GM19397 (cell line): ENCODE results near the gene CORO7.
A peak's percentile ranks its signal among the peaks of the same experiment; 100 is the strongest.

Experiments
- ATAC-seq: cut with Tn5 transposase; IDR thresholded peaks from one replicate; pipeline ENCODE4 v1.9.1; 2021; ENCODE audit warnings: mild to moderate bottlenecking, moderate library complexity; ENCODE audit not compliant: unreplicated experiment

Gene CORO7

DNA sequence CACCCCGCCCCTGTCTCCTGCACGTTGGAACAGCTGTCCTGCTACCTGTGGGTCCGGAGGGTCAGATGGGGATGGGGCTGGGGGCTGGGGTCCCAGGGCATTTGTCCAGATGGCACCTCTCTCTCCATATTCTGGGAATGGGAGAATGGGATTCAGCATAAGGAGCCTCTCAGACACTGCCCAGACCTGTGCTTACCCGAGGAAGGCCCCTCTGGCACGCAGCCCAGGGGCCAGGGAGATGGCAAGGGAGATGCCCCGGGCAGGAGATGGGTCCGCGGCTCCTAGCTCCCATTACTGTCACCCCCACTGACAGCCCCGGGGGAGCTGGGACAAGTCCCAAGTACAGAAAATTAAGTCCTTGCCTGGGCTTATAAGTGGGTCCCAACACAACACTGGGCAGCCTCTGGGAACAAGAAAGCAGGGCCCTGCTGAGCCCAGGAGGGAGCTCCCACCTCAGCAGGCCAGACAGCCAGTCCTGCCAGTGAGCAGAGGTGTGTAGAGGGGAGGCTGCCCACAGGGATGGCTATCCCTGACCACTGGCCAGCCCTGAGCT is 43.0 kb downstream of the CORO7 start:
- no peak for ATAC-seq

DNA sequence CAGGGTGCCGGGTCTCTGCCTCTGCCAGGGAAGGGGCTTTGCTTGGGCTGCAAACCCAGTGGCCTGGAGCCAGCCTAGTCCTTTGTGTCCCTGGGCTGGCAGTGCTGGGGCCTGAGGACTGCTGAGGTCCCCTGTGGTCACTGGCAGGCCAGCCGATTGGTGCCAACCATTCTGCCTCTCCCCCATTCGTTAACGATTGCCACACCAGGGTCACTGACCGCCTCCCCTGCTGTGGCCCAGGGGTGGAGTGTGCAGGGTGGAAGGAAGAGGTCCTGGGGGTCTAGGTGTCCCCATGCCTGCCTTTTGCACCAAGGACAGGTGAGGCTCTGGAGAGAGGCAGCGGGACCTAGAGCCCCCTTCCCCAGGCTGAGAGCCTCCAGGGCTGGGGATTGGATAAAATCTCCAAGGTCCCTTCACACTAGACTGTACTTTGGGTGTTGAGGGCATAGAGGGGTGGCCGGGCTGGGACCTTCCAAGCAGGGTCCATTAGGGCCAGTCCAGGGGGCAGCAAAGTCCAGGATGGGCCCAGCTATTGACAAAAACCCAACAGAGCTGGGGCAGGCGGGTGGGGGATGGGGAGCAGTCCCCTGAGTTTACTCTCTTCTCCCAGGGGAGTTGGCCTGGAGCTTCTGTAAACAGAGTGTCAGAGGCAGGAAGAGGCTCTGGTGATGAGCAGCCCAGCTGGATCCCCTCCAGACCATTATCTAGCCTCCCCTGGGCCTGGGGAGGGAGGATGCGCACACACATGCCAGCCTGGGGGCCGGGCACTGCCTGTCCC is 43.6 kb downstream of the CORO7 start:
- ATAC-seq: no peak

DNA sequence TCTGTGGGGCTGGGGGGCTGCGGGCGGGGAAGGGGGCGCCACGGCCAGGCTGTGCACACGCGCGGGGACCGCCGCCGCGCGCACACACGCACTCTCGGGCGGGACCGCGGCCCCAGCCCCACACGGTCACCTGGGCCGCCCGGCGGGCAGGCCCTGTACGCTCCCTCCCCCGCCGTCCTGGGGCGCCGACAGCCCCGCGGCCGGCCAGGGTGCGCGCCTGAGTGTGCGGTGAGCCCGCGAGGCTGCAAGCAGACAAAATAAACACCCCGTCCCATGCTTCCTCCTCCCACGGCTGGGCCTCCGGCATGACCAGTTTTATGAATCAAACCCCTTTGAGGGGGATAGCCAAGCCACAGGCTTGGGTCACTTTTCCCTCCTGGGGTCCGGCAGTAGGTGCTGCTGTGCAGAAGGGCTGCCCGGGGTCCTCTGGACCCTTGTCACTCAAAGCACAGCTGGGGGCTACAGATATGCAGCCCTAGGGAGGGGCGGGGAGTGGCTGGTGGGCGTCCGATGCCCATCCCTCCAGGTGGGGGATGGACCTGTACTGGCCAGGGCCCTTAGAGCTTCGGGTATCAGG is 44.3 kb downstream of the CORO7 start:
- ATAC-seq: peak; percentile 24

DNA sequence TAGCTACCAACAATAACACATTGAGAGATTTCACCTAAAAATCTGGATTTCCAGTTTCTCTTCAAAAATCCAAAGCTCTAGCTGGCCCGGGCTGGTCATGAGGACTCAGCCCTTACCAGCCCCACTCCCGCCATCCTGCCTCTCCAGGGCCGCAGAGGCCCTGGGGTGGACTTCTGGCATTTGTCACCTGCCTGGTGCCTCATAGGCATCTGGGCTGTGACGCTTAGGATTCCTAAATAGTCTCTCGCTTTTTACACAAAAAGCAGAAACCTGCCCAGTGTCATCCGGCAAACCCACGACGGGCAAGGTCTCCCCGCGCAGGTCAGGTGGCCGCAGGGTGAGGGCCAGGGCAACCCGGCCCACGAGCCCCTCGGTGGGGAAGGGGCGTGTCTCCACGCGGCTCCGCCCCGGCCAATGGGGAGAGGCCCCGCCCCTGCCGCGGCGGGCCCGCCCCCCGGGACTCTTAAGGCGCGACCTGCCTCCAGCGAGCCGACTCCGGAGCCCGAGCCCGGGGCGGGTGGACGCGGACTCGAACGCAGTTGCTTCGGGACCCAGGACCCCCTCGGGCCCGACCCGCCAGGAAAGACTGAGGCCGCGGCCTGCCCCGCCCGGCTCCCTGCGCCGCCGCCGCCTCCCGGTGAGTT is 44.9 kb downstream of the CORO7 start, which contains the start of gene VASN:
TSS of gene VASN (plus strand) at position 492 of the 644 bp plus-strand sequence. CDS start 9,030 bp downstream, outside the sequence.
- peak; percentile 70 for ATAC-seq

DNA sequence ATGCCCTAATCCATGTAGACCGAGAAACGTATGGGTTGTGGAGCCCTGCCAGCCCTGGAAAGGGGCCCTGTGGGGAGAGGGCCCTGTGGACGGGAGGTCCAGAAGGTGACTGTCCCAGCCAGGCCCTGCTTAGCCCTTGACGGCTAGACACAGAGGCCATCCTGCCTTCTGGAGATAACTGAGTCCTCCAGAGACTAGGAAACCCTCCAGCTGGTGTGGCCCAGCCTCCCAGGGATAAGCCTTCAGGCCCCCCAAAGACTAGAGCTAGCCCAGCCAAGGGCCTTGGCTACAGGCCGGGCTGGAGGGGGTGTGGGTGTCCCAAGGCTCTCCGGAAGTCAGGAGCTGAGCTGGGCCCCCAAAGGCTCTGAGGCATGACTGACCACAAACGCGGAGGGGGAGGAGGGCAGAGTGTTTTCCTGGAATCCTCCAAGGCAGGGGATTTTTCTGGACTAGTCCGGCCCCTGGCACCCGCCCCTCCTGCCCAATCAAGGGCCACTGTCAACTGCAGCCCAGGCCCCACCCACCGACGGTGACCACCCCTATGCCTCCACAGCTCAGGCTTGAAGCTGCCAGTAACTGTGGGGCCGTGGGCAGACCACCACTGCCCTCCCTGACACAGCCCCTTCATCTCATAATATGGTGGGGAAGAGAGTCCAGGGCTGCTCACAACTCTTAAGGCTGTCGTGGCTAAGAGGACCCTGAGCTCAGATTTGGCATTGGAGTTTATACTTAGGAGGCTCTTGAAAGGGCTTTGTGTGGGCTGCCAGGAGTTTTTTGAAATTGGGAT is 45.6 kb downstream of the CORO7 start:
- no peak for ATAC-seq

DNA sequence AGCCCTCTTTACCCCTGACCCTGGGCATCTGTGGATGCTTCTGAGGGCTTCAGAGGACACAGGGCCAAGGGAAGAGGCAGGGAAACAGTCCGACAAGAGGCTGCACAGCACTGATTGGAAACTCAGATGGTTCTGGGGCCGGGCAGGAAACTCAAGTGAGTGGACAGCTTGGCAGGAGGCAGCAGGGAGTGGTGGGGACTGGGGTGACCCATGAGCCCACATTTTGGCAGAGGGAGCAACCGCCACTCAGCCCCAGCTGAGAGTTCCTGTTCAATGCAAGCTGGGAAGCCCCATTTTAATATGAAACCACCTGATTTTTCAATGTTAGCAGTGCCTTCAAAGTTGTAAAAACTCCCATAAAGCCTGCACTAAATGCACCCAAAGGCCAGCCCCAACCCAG is 46.2 kb downstream of the CORO7 start:
- ATAC-seq: no peak

DNA sequence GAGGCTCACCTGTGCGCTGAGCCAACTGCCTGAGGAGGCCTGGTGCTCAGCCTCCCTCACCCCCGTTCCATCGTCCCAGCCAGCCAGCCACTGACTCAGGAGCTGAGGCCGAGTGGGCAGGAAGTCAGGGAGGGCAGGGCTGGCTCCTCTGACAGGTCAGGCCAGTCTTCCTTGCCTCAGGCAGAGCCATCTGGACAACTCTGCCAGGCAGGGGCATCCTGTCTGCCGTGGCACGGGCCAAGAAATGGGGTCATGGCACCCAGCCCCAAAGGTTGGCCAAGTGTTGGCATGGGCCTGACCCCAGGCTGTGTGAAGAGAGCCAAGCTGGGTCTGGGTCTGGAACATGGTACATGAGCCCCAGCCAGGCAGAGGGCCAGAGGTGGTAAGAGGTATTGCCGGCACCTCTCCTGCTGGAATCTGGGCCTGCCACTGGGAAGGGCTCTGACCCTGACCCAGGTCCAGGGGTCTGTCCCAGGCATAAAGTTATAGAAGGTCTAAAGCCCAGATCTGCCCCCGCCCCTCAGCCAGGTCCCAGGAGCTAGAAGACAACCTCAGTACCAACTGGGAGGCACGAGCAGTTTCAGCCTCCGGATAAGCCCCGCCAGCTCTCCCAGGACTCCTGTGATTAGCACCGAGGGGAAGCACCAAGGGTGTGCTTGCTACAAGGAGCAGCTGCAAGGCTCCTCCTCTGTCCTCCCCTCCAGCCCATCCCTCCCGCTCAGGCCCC is 47.2 kb downstream of the CORO7 start:
- ATAC-seq: no peak

DNA sequence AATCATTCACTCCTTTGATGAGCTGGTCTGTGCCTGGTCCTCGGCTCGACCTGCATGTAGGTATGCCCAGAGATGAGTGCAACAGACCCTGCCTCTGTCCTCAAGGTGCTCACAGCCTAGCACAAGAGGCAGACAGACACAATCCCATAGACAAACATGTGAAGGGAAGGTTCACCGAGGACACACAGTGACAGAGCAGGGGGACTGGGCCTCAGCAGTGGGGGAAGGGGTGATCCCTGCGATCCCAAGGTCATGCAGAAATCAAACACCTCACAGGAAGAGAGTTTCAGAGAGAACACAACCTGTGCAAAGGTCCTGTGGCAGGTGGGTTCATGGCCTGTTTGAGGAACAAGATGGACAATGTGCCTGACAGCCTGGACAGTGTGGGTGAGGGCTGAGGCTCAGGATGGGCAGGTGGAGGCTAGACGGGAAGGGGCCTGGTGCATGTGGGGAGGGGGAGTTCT is 49.0 kb downstream of the CORO7 start:
- ATAC-seq: no peak

DNA sequence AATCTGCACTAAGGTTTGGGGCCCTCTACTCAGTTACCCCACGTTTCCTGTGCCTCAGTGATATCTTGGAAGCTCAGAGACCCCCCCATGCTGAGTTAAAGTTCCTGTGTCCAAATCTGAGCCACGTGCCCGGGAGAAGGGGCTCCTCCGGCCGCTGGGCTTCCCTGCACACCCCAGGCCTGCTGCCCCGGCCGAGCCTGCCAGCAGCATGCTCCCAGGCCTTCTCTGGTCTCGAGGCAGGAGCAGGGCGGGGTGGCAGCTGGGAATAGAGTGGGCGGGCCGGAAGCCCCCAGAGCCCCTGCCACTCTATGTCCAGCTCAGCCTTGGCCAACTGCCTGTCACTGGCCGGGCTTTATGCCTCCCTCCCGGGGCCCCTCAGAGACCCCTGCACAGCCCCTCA is 50.4 kb downstream of the CORO7 start:
- ATAC-seq: no peak

DNA sequence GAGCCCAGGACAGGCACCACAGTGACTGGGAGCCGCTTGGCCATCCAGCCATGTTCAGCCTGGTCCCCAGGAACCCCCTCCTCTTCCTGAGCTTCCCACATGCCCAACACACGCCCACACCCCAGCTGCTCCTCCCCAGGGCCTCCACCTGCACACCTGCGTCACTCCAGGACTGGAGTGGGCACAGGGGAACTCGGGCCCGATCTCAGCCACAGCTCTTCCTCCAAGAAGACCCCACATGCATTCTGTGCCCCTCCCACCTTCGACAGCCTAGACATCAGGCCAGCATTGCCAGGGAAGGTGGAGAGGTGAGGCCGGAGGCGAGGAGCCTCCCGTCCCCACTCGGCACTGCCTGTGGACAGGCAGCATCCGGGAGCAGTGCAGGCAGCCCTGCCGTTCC is 50.8 kb downstream of the CORO7 start:
- no peak for ATAC-seq

DNA sequence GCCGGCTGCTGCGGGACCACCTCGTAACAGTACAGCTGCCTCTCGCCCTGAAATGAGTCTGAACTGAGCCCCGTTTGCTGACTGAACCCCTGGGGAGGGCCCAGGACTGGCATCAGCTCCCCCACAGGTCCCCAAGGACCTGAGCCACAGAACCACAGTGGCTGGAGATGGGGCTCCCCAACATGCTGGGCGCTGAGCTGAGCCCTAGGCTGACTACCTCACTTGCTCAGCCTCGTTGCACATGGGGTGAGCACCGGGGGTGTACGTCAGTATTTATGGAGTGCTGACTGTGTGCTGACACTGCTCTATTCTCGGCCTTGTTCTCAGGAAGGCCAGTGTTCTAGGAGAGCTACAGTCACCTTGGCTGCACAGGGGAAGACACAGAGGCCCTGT is 51.4 kb downstream of the CORO7 start:
- ATAC-seq: no peak

DNA sequence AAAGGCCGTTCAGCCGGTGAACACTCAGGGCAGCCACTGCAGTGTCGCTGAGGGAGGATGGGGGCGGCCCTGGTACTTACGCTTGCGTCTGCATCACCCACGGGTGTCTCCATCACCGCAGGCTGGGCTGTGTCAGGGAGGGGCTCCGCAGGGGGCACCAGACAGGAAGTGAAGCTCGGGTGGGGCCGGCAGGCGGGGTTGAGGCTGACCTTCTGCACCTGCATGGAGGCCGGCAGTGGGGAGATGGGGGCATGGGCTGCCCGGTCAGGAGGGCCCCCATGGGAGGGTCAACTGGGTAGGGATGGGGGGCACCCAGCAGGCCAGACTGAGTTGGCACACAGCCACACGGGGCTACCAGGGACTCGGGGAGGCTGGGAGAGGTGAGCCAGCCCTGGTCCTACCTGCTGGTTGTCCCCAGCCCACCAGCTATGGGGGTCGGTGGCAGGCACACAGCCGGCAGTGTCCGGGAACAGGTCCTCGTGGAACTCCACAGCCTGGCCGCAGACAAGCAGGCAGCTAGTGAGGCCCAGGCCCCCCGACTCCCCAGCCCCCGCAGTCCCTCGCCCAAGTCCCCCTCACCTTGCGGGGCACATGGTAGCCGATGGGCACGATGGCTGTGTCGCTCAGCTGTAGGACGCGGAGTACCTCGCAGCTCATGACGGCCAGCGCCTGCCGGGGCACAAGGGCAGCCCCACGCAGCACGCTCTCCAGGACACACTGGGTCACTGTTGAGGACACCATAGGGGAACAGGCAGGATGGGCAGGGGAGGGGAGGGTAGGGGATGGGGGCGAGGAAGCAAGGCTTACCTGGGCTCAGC is 52.0 kb downstream of the CORO7 start:
- no peak for ATAC-seq

DNA sequence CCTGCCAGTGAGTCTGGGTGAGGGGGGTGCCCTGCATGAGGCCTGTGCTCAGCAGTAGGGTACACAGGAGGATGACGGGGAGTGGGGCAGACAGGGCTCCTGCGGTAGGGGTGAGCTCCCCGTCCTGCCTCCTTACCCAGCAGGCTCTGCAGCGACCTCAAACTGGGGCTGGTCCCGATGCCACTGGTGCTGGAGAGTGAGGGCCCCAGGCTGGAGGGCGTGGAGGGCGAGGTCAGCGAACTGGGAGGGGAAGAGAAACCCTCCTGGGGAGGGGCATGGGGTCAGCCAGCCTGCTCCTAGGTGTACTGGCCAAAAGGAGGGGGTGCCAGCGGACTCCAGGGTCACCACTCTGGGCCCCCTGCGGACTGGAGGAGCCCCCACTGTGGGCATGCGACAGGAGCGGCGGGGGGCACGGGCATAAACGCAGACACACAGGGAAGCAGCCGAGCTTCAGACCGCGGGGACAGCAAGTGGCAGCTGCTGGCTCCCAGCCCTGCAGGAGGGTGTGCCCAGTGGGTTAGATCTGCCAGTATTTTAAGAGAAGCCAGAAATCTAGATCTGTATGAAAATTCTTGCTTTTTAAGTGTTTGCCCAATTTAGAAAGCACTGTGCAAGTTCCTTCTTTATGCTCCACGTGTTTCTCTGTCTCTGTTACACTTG is 53.8 kb downstream of the CORO7 start:
- no peak for ATAC-seq

DNA sequence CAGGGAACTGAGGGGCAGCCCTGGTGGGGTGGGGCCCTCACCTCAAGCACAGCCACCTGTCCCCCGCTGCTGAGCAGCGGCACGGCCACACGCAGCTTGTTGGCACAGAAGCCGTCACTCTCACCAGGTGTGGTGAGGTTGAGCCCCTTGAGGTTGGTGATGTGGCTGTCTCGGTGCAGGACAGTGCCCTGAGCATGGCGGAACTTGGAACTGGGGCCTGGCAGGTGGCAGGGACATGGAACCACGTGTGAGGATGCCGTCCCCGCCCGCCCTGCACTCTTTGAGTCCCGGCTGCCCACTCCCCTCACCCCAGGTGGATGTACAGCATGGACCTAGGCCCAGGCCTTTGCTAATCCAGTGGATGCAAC is 54.5 kb downstream of the CORO7 start:
- ATAC-seq: no peak

DNA sequence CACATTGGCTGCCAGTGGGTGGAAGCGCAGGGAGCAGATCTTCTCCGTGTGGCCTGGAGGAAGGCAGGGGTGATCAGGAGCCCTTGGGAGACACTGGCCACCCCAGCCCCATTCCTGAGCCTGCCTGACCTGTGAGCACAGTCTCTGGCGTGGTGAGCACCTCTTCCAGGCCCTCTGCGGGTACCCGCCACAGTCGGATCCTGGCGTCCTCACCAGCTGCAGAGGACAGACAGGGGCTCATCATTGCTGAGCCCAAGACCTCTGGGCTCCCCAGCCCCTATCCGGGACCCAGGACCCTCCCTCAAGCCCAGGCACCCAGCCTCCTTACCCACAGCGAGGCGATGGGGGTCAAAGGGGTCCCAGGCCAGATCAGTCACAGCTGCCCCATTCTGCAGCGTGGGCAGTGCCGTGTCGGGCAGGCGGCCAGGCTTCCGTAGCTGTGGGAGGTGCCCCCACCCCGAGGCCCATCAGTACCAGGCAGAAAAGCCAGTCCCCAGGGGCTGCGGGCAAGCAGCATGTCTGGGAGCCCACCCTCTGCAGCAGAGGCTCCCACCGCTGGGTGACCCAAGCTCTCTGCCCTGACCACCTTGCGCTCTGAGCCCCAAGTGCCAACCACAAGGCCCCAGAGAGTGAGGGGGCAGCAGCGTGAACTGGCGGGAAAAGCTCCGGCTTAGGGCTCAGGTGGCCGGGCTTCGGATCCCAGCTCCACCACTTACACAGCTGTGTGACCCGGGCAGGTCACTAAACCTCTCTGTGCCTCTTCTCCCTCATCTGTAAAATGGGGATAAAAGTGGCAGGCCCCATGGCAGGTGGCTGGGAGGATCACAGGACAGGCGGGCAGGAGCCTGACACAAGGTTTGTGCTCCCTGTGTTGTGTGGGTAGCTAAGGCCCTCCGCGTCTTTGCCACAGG is 55.1 kb downstream of the CORO7 start:
- ATAC-seq: no peak

DNA sequence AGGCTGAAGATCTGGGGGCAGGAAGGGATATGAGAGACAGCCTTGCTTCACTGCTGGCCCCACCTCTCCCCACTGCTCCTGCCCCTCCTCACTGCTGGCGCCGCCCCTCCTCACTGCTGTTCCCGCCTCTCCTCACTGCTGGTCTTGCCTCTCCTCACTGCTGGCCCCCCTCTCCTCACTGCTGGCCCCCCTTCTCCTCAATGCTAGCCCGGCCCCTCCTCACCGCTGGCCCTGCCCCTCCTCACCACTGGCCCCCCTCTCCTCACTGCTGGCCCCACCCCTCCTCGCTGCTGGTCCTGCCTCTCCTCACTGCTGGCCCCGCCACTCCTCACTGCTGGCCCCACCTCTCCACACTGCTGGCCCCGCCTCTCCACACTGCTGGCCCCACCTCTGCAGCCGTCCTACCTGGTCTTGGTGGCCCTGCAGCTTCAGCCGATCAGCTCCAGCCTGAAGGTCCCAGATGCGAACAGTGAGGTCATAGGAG is 55.8 kb downstream of the CORO7 start:
- ATAC-seq: no peak

DNA sequence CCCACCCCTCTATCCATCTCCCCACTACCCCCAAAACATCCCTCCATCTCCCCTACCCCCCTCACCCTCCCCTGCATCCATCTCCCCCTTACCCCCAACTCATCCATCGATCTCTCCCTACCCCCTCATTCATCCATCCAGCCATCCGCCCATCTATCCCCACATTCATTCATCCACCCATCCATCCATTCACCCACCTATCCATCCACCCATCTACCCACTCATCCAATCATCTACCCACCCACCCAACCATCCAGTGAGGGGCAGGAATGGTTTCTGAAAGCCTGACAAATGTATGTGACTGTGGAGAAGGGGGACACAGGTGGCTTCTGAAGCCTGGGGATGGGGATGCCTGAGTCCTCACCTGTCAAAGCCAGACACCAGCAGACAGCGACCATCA is 56.5 kb downstream of the CORO7 start:
- no peak for ATAC-seq
